CD4-positive, alpha-beta T cell treated with Interleukin-21 for 1 hour (primary cell): Measurements from ENCODE around the gene PLEKHJ1.
A peak's percentile ranks its signal among the peaks of the same experiment; 100 is the strongest.
"Not testable (repeated sequence)": the region's sequence is repeated elsewhere in the genome, so short reads cannot be mapped to it uniquely, and the experiment has no call there.

Experiments
- DNase-seq: peaks from one replicate; pipeline ENCODE4 v3.0.0-alpha.2; 2020

PLEKHJ1 gene

GRCh38 chr19:2236314-2237050 lies at the start of gene PLEKHJ1, which contains the start of gene SF3A2:
Gene PLEKHJ1 (minus strand): TSS chr19:2236329. CDS start chr19:2236248, 81 bp downstream.
Gene SF3A2 (plus strand): TSS chr19:2236824. CDS start chr19:2243419, 6,595 bp downstream.
- peak; percentile 98 for DNase-seq

DNA sequence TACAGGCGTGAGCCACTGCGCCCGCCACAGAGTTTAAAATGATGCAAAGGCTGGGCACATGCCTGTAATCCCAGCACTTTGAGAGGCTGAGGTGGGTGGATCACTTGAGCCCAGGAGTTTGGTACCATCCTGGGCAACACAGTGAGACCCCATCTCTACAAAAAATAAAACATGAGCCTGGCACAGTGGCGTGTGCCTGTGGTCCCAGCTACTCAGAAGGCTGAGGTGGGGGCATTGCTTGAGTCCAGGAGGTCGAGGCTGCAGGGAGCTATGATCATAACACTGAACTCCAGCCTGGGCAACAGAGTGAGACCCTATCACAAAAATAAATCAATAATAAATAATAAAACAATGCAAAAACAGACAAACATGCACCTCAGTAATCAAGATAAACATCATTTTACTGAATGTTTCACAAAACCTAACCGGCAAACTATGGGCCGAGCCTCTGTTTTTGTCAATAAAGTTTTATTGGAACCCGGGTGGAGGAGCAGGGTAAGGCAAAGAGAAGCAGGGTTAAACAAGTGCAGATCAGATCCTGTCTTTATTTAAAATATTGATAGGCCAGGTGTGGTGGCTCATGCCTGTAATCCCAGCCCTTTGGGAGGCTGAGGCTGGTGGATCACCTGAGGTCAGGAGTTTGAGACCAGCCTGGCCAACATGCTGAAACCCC lies 47.8 kb upstream of the PLEKHJ1 start:
- DNase-seq: no peak

- no peak for DNase-seq
Observed at GRCh38 chr19:2282862-2283237, 46.7 kb upstream of the PLEKHJ1 start.

DNA sequence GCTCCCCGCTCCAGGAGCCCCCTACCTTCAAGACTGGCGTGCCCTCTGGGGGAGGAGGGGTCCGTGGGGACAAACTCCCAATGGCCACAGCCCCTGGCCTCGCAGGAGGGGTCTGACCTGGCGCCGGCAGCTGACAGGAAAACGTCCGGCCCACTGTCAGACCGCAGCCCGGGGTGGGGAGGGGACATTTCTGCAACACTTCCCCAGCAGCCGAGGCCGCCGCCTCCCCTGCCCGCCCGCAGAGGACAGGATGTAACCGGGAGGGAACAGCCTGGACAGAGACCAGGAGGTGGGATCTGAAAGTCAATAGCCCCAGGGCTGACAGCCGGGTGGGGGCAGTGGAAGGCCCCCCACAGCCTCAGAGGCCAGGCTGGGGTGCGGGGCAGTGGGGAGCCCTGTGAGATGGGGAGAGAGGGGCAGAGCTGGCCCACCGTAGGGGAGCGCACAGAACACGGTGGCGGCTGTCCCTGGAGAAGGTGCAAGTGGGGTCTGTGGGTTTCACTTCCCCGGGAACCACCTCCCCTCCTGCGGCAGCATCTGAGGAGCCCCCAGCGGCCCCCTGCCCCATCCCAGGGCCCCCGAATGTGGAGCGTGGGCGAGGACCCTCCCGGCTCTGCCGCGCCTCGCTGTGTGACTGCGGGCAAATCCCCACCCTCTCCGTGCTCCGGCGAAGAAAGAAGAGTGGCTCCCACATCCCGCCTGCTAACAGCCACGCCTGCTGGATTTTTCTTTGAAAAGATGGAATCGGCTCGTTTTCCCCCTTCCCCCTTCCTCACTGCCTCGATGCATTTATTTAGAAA lies 46.1 kb upstream of the PLEKHJ1 start, which contains the start of gene PEAK3:
PEAK3 (minus strand) TSS at position 114 of the 800 bp plus-strand sequence. CDS start 1,244 bp downstream, outside the sequence.
- DNase-seq: peak; percentile 50

- DNase-seq: not testable (repeated sequence)
Observed at GRCh38 chr19:2281265-2282061, 45.3 kb upstream of the PLEKHJ1 start.

GRCh38 chr19:2280633-2281264 lies 44.6 kb upstream of the PLEKHJ1 start:
- no peak for DNase-seq

GRCh38 chr19:2278459-2279158 lies 42.5 kb upstream of the PLEKHJ1 start:
- no peak for DNase-seq

GRCh38 chr19:2277138-2277537 lies 41.0 kb upstream of the PLEKHJ1 start:
- no peak for DNase-seq

- DNase-seq: no peak
Observed at GRCh38 chr19:2276429-2276986, 40.4 kb upstream of the PLEKHJ1 start.

DNA sequence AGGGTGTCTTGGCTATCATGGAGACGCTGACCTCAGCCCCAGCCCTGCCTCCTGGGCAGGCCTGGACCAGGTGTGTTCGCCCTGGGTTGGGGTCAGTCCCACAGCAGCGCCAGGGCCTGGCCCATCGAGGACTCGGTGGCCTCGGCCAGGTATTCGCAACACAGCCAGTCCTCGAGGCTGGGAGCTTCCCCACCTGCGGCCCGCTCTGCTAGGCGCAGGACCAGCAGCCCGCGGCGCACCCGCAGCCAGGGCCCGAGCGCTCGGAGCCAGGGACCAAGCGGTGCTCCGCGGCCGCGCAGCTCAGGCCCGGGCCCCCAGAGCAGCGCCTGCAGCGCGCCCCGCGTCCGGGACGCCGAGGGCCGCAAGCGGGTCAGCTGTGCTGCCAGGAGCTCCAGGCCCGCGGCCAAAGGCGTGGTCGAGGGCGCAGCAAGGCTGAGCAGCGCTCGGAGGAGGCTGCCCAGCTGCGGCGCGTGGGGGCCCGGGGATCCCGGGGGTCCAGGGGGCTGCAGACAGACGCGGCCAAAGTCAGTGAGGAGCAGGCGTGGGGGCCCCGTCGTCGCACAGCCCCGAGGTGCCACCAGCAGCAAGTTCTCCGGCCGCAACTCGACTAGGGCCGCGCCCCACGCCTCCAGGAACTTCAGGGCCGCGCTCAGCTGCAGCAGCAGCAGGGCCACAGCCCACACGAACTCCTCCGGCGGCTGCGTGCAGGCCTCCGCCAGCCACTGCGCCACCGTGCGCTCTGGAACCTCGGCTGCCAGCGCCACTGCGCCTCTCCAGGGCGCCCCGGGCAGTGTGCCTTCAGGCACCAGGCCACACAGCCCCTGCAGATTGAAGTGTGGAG lies 39.7 kb upstream of the PLEKHJ1 start:
- DNase-seq: no peak

DNA sequence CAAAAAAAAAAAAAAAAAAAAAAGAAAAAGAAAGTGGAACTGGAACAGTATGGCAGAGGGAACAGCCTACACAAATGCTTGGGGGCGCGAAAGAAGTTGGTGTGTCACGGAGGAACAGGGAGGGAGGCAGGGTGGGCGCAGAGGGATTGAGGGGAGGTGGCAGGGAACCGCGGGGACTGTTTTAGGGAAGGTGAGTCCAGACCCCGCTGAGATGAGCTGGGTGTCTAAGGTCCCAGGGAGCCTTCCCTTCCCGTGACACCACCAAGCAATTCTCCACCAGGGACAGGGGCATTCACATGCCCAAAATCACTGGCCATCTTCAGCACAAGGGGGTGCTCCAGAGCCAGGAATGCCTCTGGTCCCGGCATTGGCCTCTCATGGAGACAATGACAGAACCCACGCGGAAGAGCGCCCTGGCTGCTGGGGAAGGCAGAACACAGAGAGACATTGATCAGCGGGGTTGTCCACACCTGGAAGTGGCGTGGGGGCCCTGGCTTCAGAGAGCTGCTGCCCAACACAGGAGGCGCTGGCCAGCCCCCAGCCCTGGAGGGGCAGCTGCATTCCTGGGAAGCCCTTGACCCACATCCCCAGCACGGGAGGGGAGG lies 38.9 kb upstream of the PLEKHJ1 start:
- DNase-seq: peak; percentile 53

DNA sequence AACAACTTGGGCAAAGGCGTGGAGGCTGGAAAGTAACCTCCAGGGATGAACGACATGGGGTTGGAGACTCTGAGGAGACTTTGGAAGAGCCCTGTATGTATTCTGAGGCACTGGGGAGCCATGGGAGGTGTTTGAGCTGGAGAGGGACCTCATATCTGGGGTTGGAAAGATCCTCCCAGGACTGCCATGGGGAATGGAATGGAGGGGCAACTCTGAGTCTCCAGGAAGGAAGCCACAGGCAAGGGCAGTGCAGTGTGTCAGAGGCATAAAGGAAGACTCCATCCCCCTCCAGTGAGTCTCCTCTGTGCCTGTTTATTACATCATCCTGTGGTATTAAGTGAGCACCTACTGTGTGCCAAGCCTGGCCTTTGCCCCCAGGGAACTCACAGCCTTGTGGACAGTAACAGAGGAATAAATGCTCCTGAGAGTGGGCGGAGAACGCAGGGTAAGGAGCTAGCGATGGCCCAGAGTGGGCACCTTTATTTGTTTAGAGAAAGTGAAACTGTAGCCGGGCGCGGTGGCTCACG lies 38.1 kb upstream of the PLEKHJ1 start:
- no peak for DNase-seq

- peak; percentile 83 for DNase-seq
Observed at GRCh38 chr19:2273356-2274184, 37.4 kb upstream of the PLEKHJ1 start.

GRCh38 chr19:2271234-2272103 lies 35.3 kb upstream of the PLEKHJ1 start:
- no peak for DNase-seq

DNA sequence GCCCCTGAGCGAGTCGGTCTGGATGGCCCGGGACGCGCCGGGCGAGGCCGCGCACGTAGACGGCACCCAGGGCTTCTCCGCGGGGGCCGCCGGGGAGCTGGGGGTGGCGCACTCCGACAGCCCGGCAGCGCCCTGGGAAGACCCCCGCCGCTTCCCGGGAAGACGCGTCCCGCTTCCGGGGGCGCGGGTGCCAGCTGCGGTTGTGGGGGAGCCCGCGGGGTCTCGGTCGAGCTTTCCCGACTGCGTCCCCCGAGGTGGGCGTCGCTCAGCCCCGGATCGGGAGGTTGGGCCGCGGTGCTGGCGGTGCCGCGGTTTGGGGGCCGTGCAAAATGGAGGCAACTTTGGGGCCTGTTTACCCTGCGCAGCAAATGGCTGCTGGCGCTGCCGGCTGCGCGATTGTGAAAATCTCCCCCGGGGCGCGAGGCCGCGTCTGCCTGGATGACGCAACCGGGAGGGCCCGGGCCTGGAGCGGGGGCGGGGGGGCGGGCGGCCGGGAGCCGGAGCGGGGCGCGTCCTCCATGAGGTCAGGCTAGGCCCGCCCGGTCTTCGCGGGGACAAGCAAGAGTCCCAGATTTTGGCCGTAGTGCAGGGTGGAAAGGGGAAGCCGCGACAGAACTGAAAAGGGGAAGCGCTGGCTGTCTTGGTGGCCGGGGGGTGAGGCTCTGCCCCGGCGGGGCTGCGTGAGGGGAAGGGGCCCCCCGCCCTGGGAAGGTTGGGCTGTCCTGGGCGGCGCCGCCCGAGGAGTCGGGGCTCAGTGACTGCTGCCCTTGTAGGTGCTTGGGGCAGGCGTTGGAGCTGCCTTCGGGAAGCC lies 34.5 kb upstream of the PLEKHJ1 start:
- DNase-seq: peak; percentile 80

- no peak for DNase-seq
Observed at GRCh38 chr19:2270157-2270422, 34.0 kb upstream of the PLEKHJ1 start.
